Measurements from ENCODE around the gene MYEF2.

Gene MYEF2, protein sequence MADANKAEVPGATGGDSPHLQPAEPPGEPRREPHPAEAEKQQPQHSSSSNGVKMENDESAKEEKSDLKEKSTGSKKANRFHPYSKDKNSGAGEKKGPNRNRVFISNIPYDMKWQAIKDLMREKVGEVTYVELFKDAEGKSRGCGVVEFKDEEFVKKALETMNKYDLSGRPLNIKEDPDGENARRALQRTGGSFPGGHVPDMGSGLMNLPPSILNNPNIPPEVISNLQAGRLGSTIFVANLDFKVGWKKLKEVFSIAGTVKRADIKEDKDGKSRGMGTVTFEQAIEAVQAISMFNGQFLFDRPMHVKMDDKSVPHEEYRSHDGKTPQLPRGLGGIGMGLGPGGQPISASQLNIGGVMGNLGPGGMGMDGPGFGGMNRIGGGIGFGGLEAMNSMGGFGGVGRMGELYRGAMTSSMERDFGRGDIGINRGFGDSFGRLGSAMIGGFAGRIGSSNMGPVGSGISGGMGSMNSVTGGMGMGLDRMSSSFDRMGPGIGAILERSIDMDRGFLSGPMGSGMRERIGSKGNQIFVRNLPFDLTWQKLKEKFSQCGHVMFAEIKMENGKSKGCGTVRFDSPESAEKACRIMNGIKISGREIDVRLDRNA

DNA sequence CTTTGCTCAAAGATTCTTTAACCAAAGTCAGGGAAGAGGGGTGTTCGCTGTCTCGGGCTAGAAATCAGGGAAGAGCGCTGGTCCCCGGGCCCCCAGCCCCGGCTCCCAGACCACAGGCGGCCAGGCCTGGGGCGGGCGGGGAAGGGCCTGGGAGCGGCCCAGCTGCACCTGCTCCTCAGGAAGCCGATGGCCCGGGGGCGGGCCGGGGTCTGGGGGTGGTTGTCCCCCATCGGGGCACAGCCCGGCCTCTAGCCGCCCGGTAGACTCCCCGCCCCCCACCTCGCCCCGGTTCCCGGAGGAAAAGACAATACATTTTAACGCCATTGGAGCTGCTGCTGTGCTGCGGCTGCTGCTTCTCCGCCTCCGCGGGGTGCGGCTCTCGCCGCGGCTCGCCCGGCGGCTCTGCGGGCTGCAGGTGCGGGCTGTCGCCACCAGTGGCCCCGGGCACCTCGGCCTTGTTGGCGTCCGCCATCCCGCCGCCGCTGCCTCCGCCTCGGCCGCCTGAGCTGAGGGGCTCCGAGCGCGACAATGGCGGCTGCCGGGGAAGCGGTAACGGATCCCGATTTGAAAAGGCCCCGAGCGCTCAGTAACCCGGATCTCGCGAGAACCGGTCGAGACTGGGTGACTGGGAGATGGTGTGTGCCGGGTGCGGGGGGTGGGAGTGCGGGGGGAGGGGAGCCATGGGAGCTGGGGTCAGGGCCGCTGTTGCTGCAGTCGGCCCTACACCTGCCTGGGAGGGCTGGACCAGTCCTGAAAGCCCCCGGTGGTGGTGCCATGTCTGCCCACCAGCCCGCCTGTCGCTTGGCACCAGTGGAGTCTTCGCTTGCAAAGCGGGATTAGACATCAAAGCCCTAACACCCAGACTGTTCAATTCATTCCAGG lies at the start of gene MYEF2:
Gene MYEF2, minus strand, starts transcription at position 530 of the 882 bp plus-strand sequence. Its CDS starts 58 bp downstream, at position 472.
- no peak for FAIRE-seq

- no peak for FAIRE-seq
Observed at GRCh38 chr15:48225771-48226170, 47.7 kb upstream of the MYEF2 start.

DNA sequence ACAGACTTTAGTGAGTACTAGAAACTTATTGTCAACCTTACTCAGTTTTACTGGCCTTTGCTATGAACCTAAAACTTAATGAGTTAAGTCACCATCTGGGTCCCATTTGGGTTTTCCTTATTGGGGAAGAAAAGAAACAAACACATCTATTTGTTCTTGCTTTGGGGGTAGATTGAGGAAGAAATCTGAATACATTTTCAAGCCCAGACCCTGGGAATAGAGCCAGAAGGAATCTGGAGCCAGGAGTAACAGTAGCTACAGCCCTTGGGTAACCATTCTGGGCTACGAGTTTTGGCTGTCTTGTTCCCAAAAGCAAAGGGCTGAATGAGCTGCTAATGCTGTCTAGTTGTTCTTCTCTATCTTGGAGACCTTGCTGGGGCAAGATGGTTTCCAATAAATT lies 44.5 kb upstream of the MYEF2 start:
- no peak for FAIRE-seq

- no peak for FAIRE-seq
Observed at GRCh38 chr15:48221885-48222284, 43.8 kb upstream of the MYEF2 start.

GRCh38 chr15:48221261-48221660 lies 43.2 kb upstream of the MYEF2 start:
- FAIRE-seq: peak; percentile 58

DNA sequence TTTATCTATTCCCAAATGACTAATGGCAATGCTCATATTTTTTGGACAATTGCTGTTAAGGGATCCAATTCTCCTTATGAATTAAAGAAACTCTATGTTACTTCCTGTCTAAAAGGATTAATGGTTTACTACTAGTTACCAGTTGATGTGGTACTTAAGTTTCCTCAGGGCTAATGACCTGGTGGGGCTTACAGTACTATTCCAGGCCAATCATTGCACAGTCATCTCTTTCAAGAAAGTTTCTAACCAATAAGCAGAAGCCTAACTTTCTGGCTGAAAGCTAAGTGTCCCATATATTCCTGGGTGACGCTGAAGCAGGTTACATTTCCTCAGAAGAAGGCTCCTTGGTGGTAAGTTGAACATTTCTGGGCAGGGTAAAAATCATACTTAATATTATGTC lies 27.9 kb upstream of the MYEF2 start, which contains the start of gene SLC12A1:
Gene SLC12A1, plus strand, starts transcription at position 322 of the 400 bp plus-strand sequence. CDS start 1,418 bp downstream, outside the sequence.
- no peak for FAIRE-seq

DNA sequence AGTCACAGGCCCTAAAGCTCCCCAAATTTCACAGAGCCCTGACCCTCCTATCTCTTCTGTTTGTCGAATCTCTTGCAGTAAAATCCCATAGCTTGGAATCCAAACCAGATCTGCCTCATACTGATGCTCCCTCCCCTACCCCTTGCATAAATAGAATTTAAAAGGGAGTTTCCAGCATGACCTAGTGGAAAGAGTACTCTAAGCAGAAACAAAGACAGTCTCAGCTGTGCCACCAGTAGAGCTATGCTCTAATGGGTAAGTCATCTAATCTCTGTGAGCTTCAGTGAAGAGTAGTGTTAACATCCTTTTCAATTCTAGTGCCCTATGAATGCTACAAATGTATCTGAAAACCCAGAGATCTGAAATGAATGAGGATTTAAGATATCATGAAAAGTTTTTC lies 24.0 kb upstream of the MYEF2 start:
- no peak for FAIRE-seq

- no peak for FAIRE-seq
Observed at GRCh38 chr15:48191574-48192225, 13.6 kb upstream of the MYEF2 start, which contains the start of gene CTXN2. TSS of gene CTXN2 (plus strand) at chr15:48191665. CDS start at chr15:48201301, 9,636 bp downstream.

GRCh38 chr15:48190932-48191573 lies 13.0 kb upstream of the MYEF2 start:
- no peak for FAIRE-seq

- FAIRE-seq: no peak
Observed at GRCh38 chr15:48186271-48186670, 8.2 kb upstream of the MYEF2 start.

GRCh38 chr15:48185529-48185928 lies 7.4 kb upstream of the MYEF2 start:
- FAIRE-seq: no peak

GRCh38 chr15:48182749-48183148 lies 4.7 kb upstream of the MYEF2 start:
- no peak for FAIRE-seq

DNA sequence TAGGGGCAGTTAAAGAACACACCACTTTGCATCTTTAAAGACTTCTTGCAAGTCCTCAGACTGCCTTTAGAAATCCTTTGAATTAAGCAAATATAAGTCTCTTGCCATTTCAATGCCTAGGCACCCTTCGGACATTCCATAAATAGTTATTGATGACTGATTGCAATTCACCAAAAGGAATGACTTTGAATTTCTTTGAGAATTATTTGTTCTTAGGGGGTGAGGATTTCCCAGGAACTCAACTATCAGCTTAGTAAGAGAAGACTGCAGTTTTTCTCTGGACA lies 495 bp upstream of the MYEF2 start:
- no peak for FAIRE-seq

- no peak for FAIRE-seq
Observed at GRCh38 chr15:48177383-48177765, 721 bp downstream of the MYEF2 start.

DNA sequence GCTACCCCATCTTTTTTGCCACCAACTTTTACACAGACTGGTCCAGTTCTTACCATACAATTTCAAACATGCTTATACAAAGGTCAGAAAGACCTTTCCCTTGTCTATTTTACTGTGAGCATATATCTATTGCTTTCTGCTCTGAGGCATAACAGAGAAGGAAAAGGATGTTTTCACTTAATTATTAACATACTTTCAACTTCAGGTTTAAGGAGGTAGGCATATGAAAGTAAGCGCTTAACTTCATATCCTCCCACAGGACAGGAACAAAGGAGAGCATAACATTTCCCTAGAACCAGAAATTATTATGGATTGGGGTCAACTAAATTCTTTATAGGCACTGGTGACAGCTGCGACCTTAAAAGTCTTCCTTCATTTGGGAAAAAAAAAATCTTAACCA lies 1.1 kb downstream of the MYEF2 start:
- no peak for FAIRE-seq

DNA sequence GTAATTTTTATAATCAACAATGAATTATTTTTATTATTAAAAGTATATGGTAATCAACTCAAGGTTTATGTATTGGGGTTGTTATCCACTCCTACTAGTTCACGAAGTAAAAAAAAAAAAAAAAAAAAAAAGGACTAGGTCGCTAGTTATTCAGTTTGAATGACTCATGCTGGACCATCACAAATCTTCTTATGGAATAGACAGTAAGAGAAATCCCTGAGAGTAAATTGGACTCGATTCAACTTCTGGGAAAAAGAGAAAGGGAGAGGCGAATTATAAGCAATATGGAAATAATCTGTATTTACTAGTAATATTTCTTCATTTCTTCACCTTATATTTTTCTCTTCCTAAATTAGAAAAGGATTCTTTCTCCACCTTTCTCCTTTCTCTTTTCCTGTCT lies 2.0 kb downstream of the MYEF2 start:
- no peak for FAIRE-seq

- FAIRE-seq: no peak
Observed at GRCh38 chr15:48175126-48175525, 3.0 kb downstream of the MYEF2 start.

- FAIRE-seq: no peak
Observed at GRCh38 chr15:48170981-48171380, 7.1 kb downstream of the MYEF2 start.

DNA sequence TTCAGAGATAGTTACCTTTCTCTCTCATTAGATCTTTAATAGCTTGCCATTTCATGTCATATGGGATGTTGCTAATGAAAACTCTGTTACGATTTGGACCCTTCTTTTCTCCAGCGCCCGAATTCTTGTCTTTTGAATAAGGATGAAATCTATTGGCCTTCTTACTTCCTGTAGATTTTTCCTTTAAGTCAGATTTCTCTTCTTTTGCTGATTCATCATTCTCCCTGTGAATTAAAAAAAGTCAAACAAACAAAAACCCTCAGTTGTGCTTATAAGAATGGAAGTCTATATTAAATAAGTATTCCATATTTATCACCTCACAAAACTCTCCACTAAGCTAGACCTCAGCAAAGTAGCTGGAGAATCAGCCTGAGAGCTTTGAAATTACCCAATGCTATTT lies 9.5 kb downstream of the MYEF2 start:
- no peak for FAIRE-seq

GRCh38 chr15:48153526-48153925 lies 24.6 kb downstream of the MYEF2 start:
- FAIRE-seq: no peak

- no peak for FAIRE-seq
Observed at GRCh38 chr15:48149858-48150257, 28.2 kb downstream of the MYEF2 start.

DNA sequence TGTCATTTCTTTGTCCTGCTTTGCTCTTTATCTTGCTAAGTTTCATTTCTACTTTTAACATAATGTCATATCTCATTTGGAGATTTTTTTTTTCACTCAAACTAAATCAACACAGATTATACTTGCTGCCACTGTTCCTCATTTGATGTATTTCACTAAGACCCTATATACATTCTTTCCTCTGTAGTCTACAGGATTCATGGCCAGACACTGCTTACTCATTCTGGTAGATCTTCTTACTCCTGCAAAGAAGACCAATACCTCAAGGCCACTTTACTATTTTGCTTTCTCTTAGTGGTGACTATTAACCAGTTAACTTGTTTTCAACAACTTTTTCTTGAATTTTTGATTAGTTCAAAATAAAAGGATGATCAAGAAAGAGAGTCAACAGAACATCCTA lies 30.7 kb downstream of the MYEF2 start:
- no peak for FAIRE-seq
